ENCODE data around the gene CHST9.

DNA sequence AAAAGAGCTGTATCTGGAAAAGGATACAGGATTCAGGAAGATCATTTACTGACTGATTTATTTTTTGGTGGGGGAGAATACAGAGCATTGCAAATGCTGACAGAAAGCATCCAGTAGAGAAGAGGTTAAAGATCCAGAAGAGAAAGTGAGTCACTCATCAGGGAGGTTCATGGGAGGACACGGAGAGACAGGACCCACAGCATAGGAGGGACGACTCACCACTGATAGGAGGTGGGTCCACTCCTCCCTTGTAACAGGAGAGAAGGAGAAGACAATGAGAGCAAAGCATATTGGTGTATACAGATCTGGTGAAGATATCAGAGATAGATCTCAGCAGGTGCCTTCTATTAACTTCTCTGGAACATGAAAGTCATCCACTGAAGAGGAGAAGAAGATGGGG is 177.2 kb downstream of the CHST9 start:
- TF ChIP-seq POLR2A (IDR thresholded peaks at IDR 0.05) (no peak), POLR2AphosphoS5 (IDR thresholded peaks at IDR 0.05) (no peak)

Data from transverse colon (tissue), 3 donors.